Sigmoid colon (tissue), 4 donors: ENCODE data around the gene PLA2G12A.

Experiments used
- CTCF ChIP-seq, 4 experiments: fragments of 450-650 bp in 3 of 4; fragments of 200-600 bp in 1 of 4; IDR thresholded peaks; one replicate each; pipeline ENCODE4 v1.5.1; 2016 to 2019; ENCODE audit warnings: antibody characterized with exemption in 4 of 4, mild to moderate bottlenecking in 3 of 4, moderate library complexity in 2 of 4
- EP300 ChIP-seq, 4 donors: sonication (generic); formaldehyde crosslinking; IDR thresholded peaks; one replicate each; pipeline ENCODE4 v1.6.1; 2017; ENCODE audit warnings: antibody characterized with exemption in 4 of 4
- POLR2A ChIP-seq, 2 donors: fragments of 450-650 bp; IDR thresholded peaks; one replicate each; pipeline ENCODE4 v1.6.1; 2016; ENCODE audit warnings: antibody characterized with exemption in 2 of 2, mild to moderate bottlenecking in 2 of 2, moderate library complexity in 2 of 2
- POLR2AphosphoS5 ChIP-seq, 4 donors: sonication (generic); formaldehyde crosslinking; IDR thresholded peaks; one replicate each; pipeline ENCODE4 v1.6.1; 2017; ENCODE audit warnings: antibody characterized with exemption in 4 of 4

DNA sequence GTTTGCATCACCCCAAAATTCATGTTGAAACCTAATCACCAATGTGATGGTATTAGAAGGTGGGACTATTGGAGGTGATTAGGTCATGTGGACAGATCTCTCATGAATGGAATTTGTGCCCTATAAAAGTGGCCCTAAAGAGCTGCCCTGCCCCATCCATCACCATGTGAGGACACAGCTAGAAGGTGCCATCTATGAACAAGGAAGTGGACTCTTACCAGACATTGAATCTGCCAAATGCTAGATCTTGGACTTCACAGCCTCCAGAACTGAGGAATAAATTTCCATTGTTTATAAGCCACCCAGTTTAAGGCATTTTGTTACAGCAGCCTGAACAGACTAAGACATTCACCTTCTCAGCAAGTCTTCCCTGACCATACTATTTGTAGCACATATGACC, 7.5 kb downstream of the PLA2G12A start:
- TF ChIP-seq EP300 (IDR thresholded peaks at IDR 0.05): no peak
- TF ChIP-seq CTCF (IDR thresholded peaks at IDR 0.05): no peak
- TF ChIP-seq POLR2A (IDR thresholded peaks at IDR 0.05): no peak
- TF ChIP-seq POLR2AphosphoS5 (IDR thresholded peaks at IDR 0.05): no peak
